Hippocampal formation (tissue), 2 donors: Measurements from ENCODE around the gene COL4A1.

ENCODE experiments used
- DNase-seq, 2 donors: peaks; one replicate each; lab custom pipeline; 2025; lab: John Stamatoyannopoulos, UW

The COL4A1 gene

DNA sequence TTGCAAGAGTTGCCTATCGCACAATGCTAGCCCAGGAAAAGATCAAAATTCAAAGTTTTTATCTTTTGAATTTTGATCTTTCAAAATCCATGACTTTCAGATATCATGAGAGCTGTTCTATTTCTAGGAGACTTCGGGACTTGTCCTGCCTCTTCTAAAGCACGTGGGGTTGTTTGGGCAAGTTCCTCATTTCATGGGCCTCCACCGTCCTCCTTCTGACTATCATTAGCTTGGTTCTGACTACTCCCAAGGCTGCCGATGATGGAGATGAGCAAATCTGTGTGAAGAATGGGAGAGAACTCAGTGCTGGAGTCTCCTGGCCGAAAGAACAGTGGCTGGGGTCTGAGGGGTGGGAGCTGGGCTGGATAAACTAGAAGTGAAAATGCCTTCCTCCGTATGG is 86.5 kb downstream of the COL4A1 start:
- no peak for DNase-seq

DNA sequence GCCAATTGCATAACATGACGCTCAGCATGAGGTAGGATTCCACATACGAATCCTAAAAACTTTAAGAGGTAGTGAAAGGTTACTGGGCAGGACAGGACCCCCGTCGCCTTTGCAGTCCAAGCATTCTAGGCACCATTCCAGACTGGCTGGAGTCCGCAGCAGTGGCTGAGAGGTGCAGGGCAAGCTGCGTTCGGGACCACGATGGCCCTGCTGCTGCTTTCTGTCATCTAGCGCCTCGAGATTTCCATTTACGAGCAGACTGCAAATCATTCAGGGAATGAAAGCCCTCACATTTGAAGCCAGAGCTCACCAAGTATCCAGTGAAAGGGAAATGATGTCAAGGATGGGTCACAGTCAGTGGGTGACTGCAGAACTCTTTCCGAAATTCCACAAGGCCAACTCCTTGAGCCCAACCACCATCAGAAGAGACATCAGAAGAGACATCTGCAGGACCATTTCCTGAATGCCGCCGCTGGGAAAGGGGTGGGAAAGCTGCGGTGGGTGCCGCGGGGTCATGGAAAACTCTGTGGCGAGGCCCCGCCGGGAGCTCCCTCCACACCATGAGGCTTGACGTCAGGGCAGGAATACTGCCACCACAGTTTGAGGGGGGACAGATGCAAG is 88.3 kb downstream of the COL4A1 start:
- no peak for DNase-seq

DNA sequence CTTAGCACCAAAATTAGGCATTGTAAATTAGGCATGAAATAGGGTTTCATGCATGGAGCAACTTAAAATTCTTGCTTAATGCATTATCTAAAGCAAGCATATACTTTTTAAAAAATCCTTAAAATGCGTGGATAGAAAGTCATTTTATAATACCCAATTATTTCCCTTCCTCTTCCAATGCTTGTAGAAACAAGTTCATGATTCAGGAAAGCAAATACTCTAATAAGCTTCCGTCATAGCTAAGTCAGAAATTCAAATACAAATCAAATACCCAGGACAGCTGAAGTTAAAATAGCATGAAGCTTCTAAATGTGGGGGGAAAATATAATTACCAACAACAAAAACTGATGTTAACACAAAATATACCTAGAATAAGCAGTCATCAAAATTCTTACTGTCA is 89.1 kb downstream of the COL4A1 start:
- no peak for DNase-seq

DNA sequence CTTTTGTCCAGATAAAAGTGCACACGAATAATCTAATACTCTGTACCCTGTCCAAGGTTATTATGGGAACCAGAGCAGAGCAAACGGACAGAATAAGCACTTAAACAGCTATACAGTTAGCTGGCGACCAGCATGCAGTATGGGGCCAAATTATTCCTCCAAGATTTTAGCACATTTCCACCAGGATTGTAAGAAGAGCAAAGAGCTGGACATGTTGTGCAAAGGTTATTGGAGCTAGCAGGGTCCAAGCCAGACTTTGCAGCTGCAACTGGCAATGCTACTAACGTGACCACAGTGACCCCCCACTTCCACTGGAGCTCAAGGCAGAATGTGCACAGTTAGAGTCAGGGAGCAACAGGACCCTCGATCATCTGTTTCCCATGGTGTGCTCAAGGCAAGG is 89.9 kb downstream of the COL4A1 start:
- DNase-seq = no peak

DNA sequence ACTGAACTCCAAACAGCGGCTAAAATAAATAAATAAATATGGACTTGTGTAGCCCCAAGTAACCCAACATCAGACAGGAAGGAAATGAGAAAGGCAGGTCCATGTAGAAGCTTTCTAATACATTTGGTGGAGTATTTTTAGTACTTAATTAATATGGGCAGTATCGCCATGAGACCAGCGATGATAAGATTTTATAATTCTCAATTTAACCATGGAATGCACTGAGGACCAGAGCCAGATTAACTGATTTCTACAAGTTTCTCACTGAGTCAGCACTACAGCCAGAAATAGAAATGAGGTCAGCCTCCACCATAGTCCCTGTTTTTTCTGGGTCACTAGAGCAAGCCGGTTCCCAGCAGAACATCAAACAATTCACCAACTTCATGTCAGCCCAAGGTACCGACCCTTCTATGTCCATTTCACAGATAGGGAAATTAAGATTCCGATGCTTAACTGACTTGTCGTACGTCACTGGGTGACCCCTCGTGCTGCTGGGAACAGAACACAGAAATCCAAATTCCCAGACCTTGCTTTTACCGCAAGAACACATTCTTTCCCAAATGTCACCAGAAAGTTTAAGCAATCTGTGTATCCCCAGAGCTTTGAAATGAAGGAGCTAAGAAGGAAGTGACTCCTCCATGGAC is 90.4 kb downstream of the COL4A1 start:
- DNase-seq = no peak

DNA sequence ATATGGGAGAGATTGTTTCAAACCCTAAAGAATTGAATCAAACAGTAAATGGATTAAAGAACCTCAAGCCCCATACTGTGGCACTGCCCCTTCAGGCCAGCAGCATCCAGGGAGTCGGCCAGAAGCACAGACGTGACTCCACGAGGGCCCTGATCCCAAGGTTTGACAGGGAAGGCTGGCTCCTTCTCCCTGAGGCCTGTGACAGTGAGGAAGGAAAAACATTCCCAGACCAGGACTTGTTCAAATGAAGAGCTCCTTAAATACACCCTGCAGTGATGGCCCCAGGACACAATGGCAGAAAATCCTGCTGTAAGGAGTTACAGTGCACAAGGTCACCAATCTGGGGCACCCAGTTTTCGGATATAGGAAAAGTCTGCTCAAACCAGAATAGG is 91.0 kb downstream of the COL4A1 start:
- no peak for DNase-seq

DNA sequence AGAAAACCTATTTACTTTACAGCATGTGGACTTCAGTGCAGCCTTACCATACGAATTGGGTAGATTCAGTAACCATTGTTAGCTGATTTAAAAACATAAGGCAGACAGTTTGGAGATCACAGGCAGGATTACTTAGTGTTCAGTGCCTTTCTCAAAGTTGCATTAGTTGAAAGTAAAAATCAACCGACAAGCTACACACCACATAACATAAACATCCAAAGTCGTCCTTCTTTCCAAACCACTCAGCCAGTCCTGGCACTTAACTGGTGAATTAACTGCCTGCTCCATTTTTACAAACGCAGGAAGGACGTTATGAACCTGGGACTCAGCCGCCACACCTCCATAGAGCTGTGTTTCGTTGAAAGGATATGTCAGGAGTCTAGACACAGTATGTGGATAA is 91.4 kb downstream of the COL4A1 start:
- DNase-seq = no peak

DNA sequence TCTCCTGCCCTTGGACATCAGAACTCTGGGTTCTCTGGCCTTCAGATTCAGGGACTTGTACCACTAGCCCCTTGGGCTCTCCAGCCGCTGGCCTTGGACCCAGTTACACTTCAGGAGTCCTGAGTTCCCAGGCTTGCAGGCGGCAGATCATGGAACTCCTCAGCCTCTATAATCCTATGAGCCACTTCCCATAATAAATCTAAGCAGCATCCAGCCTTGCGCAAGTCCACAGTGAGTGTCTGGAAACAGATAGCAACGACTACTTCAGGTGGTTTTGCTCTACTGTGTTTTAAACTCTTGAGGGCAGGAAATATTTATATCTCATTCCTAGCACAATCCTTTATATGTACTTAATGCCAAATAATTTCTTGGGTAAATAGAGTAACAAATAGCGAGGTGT is 92.3 kb downstream of the COL4A1 start:
- no peak for DNase-seq

DNA sequence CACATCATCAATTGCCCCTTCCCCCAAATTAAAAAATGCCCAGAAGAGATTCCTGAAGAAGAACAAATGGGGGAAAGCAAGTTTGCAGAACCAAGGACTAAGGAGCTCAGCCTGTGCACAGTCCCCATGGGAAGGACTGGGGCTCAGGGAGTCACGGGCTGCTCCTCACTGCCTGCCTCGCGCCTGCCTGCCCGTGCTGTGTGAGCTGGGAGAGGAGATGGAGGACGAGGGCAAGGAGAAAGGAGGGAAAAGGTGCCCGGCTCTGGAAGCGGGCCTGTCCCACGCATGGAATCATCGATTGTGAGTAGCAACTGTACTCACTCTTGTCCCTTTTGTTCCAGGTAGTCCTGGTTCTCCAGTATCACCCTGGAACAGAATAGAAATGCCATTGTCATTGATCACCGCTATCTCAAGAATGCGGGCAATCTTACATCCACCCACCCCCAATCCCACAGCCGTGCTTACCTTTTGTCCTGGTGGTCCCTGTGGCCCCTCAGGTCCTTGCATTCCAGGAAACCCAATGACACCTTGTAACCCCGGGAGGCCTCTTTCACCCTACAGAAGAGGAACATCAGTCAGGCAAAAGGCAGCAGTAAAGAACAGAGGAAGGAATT is 93.4 kb downstream of the COL4A1 start:
- DNase-seq = no peak

DNA sequence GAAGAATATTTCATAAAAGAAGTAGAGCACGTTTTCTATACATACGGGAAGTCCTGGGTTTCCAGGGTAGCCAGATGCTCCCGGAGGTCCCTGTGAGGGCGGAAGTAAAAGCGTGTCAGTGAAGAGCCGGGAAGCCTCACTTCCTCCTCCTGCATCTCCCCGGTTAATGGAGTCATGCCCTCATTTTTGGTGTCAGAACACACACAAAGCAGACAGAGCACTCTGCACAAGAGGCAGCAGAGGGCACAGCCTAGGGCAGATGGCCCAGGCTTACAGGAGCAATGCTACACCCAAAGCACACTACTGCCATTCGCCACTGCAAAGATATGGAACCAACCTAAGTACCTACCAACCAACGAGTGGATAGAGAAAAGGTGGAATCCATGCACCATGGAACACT is 94.4 kb downstream of the COL4A1 start:
- no peak for DNase-seq

DNA sequence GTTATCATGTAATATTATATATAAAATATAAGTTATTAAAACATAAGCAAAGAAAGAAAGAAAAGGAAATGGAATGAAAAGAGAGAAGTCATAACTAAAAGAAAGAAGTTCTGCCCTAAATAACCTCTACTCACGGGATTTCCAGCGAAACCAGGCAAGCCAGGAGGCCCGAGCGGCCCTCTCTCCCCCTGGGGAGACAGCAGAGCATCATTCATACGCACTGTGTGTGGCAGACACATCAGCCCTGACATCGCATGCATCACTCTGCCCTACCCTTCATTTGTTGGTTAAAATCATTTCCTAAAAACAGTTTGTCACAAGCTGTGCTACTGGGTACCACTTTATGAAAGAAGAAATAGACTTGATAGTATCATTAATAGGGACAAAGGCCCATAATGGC is 95.2 kb downstream of the COL4A1 start:
- no peak for DNase-seq

DNA sequence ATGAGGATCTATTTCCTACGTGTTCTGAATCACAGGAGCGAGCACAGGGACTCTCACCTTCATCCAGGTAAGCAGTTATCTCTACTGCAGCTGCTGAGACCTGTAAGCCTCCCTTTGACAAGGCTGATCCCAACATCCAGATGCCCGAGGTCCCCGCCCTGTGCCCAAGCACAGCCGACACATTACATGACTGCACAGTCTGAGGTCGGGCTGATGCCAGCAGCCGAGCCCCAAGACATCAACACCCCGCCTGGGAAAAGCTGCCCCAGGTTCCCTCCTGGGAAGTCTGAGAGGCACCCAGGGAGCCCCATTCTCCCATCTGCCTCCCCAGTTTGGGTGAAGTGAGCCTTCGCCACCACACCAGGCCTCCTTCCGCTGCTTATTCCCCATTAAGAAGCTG is 95.9 kb downstream of the COL4A1 start:
- no peak for DNase-seq

DNA sequence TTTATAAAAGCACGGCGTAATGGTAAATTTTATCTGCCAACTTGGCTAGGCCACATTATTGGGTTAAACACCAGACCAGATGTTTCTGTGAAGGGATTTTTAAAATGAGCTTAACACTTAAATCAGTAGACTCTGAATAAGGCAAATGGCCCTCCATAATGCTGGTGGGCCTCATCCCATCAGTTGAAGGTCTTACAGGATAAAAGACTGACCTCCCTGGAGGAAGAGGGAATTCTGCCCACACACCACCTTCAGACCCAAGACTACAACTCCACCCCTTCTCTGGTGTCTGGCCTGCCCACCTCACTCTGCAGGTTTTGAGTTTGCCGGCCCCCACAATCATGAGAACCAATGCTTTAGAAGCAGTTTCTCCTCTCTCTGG is 96.4 kb downstream of the COL4A1 start:
- DNase-seq = no peak

DNA sequence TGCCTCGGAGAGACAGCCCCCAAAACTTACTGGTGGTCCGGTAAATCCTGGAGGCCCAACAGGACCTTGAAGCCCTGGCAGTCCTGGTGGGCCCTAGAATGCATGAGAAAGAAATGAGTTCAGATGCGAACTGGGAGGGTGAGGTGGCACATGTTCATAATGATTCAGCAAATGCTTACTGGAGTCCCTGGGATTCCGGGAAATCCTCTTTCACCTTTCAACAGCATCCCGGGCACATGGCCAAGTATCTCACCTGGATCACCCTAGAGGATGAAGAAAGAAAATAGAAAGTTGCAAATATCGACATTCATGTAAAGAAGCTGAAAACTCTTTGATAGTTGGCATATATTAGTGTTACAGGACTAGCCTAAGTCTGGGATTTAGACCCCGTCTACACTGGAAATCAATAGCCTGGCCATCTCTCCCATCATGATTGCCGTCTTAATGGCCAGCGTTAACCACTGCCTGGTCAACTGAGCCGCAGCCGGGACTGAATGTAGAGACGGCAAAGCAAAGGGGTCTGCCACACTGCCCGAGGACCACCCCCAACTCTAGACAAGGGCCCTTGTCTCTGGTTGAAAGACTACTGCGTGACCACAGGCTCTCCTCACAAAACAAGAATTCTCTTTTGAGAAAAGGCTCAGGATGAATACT is 96.9 kb downstream of the COL4A1 start:
- DNase-seq = no peak

DNA sequence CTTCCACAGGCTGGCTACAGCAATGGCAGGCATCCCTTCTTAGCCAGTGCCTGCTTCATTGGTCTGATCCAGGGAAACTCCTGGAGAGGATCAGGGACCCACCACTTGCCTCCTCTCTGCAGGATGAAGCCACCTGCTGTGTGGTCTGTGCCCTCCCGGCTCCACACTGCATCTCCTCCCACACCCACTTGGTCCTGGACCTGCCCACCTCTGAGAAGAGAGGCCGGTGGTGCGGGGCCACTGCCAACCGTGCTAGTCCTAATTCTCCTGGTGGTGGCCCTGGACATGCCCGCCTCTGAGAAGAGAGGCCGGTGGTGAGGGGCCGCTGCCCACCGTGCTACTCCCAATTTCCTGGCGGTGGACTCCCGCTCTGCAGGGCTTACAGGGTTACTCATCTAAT is 98.8 kb downstream of the COL4A1 start:
- no peak for DNase-seq

DNA sequence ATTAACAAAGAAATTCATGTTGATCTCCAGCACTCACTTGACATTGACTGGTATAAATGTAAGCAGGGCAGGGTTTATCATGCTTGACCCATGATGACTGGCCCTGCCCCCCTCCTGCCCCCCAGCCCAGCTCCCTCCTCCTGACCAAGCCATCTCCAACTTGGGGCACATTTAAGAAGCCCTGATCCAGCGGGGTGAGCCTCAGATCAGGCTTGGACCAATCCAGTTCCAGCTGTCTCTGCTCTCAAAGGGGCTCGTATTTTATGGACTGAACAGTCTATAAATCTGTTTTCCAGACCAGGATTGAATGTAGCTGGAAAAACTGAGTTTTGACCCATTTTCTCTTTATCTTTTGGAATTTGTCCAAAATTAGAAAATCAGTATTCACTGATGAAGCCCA is 100.0 kb downstream of the COL4A1 start:
- DNase-seq = no peak

DNA sequence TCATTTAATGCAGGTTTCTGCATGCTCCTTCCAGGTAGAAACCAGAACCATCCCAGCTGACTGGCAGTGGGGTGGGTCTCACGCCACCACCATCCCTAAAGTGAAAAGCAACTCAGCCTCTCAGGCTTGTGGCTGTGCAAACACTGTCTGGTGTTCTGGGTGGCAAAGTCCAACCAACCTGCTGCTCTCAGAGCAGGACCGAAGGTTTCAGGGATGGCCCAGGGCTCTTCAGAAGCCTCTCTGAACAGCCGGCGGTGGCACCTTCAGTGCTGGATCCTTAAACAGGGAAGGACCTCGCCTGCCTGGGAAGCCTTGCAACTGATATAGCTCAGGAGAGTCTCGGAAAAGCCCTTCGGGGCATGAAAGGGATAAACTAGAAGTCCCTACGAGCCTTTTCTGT is 100.8 kb downstream of the COL4A1 start:
- no peak for DNase-seq

DNA sequence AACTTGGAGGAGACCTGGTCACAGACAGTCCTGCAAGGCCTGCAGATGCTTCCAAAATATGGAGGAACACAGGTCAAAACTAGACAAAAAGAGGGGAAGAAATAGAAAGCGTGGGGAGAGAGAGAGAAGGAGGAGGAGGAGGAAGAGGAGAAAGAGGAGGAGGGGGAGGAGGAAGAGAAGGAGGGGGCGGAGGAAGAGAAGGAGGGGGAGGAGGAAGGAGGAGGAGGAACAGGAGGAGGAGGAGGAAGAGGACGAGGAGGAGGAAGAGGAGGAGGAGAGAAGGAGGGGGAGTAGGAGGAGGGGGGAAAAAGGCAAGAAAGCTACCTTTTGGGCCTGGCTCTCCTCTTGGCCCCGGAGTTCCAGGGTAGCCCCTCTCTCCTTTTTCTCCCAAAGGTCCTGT is 105.8 kb downstream of the COL4A1 start:
- no peak for DNase-seq

DNA sequence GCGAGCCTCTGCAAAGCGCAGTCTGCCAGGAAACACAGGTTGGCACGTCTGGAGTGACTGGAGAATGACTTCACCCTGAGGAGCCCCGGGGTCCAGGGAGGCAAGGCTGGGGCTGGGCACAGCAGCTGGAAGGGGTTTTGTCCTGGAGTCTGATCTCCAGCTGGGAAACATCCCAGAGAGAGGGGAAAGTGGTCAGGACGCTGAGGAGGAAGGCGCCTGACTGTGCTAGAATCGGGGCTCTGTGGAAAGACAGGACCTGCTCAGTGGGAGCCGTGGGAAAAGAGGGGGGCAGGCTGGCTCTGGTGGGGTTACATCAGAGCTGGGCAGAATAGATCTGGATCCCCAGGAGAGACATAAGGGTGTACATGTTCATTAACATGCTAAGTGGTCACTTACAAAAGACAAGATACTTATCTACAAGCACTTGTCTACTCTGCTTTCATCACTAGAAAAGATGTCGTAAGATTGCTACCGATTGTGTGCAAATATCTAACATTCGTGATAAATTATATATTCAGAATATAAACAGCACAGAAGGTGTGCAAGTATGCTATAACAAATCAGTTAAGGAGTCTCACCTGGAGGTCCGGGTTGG is 106.6 kb downstream of the COL4A1 start:
- no peak for DNase-seq

DNA sequence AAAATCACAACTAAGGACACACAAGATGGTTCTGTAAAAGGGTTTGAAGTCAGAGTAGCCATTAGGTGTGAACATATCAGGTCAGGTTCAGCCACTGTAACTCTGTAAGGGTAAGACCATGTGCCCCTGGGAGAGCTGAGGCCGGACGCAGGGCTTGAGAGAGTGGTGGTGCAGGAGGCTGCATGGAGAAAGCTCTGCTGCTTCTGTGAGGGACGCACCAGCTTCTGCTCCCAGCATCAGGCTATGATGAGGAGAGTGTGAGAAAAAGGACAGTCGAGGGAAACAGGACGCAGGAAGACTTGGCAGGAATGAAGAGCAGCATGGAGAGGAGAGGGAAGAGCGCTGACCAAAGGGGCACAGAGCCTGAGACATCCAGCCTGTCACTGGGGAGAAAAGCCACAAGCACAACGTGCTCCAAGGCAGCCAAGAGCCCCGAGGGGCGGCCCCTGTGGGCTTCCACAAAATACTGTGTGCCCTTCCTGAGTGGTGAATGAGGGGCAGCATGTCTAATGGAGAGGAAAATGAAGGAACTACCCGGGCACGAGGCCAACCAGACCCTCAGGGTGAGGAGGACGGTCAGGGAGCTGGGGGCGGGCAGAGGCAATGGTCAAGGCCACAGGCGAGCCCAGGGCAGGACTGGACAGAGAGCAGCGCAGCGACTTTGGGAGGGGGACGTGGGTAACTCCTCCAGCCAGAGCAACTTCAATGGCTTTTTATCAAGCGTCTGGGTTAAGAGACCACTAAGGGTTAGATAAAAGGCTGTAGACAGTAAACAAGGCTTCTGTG is 107.7 kb downstream of the COL4A1 start:
- DNase-seq = no peak

DNA sequence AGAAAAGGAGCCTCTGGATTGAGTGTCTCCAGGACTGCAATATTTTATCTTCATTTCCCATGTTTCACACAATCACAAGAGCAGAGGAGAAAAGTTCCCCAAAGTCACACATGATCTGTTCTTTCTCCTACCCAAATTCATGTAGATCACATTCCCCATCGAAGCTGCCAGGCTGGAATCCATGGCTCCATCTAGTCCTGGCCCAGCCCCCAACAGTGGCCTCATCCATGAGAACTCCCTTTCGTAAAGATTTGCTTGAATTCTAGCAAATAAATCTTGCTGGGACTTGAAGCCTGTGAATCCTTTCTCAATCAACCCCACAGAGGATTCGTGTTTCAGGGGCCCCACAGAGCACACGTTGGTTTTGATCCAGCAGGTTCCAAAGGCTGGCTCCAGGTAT is 109.5 kb downstream of the COL4A1 start:
- no peak for DNase-seq

DNA sequence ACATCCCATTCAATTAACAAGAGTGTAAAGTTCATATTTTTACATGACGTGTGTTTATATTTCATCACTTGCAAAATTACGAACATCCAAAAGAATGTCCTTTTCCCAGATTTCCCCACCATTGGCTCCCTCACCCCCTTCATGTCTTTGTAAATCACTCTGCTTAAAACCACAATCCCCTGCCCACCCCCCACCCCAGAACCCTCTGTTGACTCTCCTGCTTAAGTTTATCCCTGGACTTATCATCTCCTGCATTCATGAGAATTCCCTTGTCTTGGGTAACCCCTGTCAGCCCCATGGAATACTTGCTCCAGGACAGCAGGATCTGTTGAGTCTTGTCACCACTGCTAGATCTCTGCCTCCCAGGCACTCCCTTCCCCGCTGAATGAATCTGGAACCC is 109.9 kb downstream of the COL4A1 start:
- no peak for DNase-seq
